Dermis microvascular lymphatic vessel endothelial cell (primary cell): ENCODE data around the gene TRPV6. TPM values are rescaled to one million over a fixed set of nuclear protein-coding genes. Genes with fewer than 3 reads are reported as not detected.

ENCODE experiments used
- DNase-seq, 2 donors: peaks; one replicate each; pipeline versions ENCODE4 v3.0.0 to v3.0.0-alpha.2; 2010; ENCODE audit warnings: low read depth in 2 of 2
- total RNA-seq: library from RNA; depleted of rRNA; stranded (reverse); fragments of >200 nt; gene quantifications from 2 replicates; pipeline ENCODE4 v1.2.1, GENCODE V29; 2014

Gene TRPV6
- total RNA-seq, 1 donor from 2014 or later = not detected

DNA sequence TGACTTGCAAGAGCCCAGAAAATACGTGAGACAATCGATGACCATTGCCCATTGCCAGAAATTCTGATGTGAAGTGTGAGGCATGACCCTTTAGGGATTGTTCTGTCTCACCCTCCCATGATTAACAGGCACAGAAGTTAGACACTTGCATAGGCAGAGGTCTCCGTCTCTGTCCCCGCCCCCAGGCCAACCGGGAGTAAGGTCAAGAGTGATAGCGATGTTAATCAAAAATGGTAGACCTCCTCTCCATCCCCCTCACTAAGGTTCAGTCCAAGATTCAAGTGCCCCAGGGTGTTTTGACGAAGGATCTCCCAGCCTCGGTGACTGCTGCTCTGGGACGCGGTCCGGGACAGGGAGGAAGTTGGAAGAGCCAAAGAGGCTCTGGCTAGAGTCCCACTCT lies 22.7 kb upstream of the TRPV6 start:
- no peak for DNase-seq

DNA sequence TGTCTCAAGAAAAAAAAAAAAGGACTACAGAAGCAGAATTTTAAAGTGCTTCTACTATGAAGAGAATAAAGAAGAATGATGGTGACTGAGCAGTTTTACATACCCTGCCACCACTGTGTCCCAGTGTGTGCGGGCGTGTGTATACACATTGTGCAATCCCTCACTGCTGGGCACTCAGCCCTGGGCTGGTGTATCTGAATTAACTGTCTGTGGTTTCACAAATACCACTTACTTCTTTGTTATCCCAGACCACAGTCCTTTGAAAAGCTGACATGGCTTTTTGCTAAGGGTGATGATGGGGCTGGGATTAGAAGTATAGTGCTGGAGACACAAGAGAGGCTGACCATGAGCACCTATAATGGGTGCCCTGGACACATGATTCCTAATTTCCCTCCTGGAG lies 21.1 kb upstream of the TRPV6 start:
- no peak for DNase-seq

DNA sequence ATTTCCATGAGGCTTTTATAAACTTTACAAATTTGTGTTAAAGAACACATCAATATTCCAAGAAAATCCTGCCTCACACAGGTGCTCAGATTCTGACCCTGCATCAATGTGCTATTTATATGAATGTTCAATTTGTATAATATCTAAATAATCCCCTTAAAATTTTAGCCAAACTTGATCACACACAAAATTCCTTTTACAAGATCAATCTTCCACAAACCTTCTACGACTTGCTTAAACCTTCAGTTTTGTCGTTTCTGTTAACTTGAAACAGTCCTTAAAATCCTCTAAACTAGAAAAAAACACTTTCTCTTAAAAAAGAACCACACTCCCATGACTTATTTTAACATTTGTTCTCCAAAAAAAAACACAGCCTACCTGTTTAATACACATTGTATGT lies 20.2 kb upstream of the TRPV6 start:
- no peak for DNase-seq

- no peak for DNase-seq
Observed at GRCh38 chr7:142904128-142904527, 18.6 kb upstream of the TRPV6 start.

DNA sequence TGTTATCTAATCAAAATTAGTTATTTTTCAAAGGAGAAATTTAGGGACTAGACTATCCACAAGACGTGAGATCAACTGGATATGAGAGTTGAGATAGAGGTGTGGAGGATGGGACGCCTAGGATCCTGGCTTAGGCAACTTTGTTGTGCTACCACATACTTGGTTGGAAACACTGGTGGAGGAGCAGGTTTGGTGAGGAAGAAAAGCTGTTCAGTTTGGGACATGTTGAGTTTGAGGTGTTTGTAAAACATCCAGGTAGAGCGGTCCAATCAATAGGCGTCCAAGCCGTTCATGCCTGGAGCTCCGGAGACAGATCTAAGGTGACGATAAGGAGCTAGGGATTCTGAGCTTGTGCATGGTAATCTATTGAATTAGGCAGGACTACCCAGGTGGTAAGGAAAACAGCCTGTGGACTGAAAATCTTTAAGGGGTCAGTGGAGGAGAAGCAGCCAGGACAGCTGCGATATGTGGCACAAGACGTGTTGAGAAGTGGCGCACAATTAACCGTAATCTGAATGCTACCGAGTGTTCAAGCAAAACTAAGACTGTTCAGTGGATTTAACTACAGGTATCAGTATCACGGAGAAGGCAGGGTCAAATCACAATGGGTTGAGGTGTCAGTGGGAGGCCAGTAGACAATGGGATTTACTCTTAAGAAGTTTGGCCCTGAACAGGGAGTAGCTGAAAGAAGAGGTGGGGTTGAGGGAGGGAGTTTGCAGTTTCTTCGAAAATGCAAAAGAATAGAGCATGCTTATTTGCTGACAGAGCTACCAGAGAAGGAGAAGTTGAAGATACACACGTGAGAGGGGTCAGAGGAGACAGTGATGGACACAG lies 16.1 kb upstream of the TRPV6 start:
- no peak for DNase-seq

DNA sequence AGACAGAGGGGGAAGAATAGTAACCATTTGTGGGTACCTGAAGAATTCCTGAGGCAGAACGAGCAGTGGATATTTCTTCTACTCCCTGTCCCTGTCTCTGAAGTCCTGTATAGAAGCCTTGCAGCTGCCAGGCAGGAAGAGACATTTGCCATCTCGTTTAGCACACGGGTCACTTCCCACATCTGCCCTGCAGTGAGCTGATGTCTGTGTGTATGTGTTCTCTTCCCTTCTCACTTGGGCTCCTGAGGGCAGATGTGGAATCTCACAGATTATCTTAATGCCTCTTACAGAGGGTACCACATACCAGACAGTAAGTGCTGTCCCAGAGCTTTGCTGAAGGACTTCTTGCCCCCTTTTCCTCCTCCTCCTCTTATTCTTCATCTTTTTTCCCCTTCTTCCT lies 14.1 kb upstream of the TRPV6 start:
- DNase-seq = no peak

DNA sequence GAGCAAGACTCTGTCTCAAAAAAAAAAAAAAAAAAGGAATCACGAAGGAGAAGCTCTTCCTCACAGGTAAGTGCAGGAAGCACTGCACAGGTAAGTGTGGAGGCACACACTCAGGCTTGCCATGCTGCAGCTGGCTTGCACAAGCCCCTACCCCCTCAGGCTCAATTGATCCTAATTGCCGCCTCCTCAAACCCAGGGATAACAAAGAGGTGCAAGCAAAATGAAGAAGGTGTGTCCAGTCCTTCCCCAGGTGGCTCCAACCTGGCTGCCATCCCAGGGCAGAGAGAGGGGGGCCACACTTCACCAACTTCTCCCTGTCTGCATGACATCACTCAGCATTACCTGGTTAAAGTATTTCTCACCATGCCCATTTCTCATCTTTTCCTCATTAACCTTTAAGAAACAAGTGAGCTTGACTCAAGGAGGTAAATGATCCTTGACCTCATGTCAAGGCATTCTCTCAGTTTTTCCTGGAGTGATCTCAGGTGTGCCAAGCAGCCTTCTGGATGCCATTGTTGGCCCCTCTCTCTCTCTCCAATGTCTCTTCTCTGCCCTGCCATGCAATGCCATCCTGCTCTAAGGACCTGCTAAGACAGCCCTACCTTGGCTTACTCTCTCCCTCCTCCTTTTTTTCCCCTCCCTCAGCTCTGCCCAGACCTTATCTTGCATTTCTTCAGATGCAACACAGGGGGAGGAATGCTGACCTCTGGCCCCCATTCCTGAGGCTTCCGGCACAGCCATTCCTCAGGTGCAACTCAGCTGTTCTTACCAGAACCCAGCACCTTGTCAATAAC lies 13.0 kb upstream of the TRPV6 start:
- no peak for DNase-seq

DNA sequence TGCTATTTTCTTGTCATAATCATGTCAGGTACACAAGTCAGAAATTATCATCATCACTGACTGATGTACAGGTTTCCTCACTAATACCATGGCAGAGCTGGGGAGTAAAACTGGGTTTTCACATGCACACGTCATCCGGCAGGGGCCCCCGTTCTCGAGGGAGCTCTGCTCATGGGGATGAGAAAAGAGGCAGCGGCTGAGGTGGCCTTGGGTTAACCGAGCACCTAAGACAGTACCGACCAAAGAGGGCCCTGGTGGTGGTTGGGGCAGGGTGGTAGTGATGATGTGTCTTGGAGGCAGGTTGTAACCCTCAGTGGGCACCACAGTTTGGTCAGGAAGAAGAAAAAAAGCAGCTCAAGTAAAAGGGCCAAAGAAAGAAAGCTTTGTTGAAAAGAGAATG lies 12.1 kb upstream of the TRPV6 start:
- DNase-seq = no peak

DNA sequence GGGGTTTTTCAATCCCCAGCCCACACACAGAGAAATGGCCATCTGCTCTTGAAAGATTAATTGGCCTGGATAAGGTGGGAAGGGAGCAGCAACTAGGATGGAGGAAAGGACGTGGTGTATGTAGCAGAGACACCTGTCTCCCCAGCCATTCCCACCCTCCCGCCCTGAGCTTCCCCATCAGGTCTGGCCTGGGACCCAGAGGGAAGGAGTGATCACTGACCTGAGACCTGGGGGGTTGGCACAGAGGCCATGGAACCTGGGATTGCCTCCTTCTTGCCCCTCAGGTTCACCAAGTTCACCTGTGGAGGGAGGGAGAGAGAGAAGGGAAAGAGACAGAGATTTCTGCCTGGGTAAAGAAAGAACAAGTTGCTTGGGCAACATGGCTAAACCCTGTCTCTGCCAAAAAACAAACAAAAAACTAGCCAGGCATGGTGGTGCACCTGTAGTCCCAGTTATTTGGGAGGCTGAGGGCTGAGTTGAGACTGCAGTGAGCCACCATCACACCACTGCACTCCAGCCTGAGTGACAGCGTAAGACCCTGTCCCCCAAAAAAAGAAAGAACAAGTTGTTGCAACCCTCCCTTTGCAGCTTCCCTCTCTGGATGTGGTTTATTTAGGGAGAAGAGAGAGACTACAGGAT lies 11.3 kb upstream of the TRPV6 start:
- no peak for DNase-seq

DNA sequence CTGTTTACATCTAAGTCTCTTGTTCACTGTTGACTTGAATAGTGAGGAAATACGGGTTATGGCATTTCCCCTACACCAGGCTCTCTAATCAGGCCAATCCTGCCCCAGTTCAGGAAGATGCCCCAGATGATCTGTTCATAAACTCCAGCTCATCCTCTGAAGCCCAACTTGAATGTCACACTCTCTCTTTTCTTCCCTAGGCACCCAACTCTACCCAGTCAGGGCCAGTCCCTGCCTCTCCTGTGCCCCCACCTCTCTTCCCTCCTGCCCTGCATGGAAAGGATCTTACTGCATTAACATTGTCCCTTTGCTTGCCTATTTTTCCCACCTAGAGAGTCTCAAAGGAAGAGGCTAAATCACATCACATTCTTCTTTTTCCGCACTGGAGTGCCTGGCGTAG lies 10.6 kb upstream of the TRPV6 start:
- no peak for DNase-seq

DNA sequence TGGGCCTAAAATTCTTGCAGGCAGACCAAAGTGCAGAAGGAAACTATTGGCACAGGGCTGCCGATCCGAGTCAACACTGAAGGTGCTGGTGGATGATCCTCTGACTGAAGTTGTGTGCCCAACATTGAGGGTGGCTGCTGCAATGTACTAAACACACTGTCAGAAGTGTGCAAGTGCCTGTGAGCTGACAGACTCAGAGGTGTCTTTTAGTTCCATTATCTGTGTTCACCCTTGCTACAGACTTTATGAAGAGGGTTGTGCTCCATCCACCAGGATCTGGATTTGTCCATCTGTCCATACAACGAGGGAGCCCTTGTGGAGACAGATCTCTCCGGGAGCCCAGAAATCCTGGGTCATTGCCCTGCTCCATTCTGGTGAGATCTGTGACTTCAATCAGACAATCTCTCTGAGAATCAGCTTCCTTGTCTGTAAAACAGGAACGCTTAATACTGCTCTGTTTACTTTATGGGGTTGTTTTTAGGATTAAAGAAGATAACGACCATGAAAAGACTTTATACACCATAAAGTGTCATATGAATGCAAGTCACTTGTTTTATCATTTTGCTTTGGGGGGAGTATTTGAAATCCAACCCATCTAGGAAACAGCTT lies 9.5 kb upstream of the TRPV6 start:
- DNase-seq = no peak

DNA sequence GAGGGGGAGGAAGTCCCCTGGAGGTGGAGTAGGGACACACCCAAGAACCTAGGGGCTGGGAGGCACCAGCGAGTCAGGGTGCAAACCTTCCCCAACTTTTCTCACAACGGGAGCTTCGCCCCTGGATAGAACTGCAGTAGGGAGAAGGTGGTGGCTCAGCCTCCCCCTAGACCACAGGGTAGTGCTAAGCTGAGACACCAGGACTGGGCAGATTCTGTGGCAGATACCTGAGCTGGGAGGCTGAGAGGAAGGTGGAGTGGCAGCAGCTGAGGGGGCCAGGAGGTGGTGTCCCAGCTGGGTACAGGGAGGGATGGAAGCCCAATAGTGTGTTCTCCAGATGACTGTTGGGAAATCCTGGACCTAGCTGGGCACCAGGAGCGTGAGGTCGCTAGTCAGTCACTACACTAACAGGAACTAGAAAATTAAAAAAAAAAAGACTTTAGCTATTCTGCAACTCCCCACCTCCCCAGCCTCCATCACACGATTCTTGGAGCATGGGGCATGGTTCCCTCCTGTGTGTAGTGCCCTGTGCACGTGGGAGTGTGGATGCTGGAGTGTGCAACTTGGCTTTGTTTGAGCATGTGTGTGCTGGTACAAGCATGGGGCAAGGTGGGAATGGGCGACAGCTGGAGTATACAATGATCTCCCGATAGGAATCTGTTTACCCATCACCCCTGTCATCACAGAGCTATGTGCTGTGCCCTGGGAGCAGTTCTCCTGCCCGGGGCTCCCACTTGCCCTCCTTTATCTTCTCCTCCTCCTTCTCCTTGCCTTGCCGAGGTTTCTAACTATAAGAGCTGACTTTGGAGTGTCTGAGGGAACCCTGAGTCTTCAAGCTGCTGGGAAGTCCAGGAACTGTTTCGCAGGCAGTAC lies 8.8 kb upstream of the TRPV6 start:
- no peak for DNase-seq

GRCh38 chr7:142892951-142893350 lies 7.4 kb upstream of the TRPV6 start:
- no peak for DNase-seq

GRCh38 chr7:142891490-142892082 lies 6.0 kb upstream of the TRPV6 start:
- DNase-seq = no peak

- DNase-seq = no peak
Observed at GRCh38 chr7:142890874-142891485, 5.4 kb upstream of the TRPV6 start.

- no peak for DNase-seq
Observed at GRCh38 chr7:142889816-142890215, 4.3 kb upstream of the TRPV6 start.

GRCh38 chr7:142887282-142888015 lies 1.9 kb upstream of the TRPV6 start:
- DNase-seq = no peak

DNA sequence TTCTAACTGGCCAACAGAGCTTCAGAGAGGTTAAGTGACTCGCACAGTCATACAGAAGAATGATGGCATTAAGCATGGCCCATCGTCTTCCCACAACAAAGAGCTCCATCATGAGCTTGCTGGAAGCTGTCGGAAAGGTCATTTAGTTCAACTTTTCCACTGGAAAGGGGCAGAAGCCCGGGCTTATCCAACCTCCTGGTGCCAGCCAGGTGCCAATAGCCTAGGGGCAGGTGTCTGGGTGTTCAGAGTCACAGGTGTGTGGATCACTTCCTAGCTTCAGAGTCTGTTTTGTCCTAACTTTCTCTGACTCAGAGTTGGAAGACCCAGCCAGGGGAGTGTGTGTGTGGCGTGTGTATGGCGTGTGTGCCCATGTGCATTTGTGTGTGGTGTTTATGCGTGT lies 1.3 kb upstream of the TRPV6 start:
- DNase-seq = no peak

DNA sequence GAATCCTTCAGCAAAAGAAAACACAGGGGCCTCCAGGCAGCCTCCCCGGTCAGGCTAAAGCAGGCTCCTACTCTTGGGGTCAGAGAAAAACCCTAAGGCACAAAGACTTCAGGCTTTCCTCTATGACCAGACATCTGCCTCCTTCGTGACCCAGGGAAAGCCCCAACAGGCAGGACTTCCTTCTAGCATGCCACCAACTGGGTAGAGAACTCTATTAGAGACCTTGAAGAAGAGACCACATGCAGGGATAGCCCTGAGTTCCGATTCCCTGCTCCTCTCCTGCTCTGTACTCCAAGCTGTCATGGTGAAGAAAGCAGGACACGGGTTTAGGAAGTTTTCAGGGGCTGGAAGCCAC lies 1.3 kb downstream of the TRPV6 start:
- DNase-seq = no peak
